Activated B cell treated with CpG ODN at 0.5 μM for 24 hours (primary cell): ENCODE data around the gene AKR1C1. TPM values are rescaled to one million over a fixed set of nuclear protein-coding genes. Genes with fewer than 3 reads are reported as not detected.
"Not testable (repeated sequence)": the region's sequence is repeated elsewhere in the genome, so short reads cannot be mapped to it uniquely, and the experiment has no call there.

Experiments used
- ATAC-seq: fragments of 200-7000 bp; cut with Tn5 transposase; one replicate; pipeline ENCODE4 v1.10.0; 2021; ENCODE audit warnings: low read depth, mild to moderate bottlenecking, moderate library complexity
- CTCF ChIA-PET: fragments of 350-600 bp; sonication (Branson Sonifier 250); formaldehyde crosslinking; loops from one replicate; lab custom pipeline; 2021; ENCODE audit warnings: antibody characterized with exemption; lab: Charles Lee
- POLR2A ChIA-PET: fragments of 350-600 bp; sonication (Branson Sonifier 250); formaldehyde crosslinking; loops from one replicate; lab custom pipeline; 2021; ENCODE audit warnings: antibody characterized with exemption; lab: Charles Lee
- DNase-seq: peaks from one replicate; pipeline ENCODE4 v3.0.0; 2022
- H3K27ac Mint-ChIP-seq: one replicate; pipeline ENCODE4 v1.8.0; 2020; ENCODE audit warnings: mixed read lengths
- H3K27me3 Mint-ChIP-seq: one replicate; pipeline ENCODE4 v1.8.0; 2021; ENCODE audit warnings: mixed read lengths
- H3K36me3 Mint-ChIP-seq: one replicate; pipeline ENCODE4 v1.8.0; 2021; ENCODE audit warnings: low read depth, mixed read lengths
- H3K4me1 Mint-ChIP-seq: one replicate; pipeline ENCODE4 v1.8.0; 2021; ENCODE audit warnings: mixed read lengths
- H3K4me3 Mint-ChIP-seq: one replicate; pipeline ENCODE4 v1.8.0; 2020; ENCODE audit warnings: mild to moderate bottlenecking, mixed read lengths
- H3K9me3 Mint-ChIP-seq: one replicate; pipeline ENCODE4 v1.8.0; 2020; ENCODE audit warnings: mixed read lengths
- CTCF ChIP-seq: fragments of 200-600 bp; IDR thresholded peaks from one replicate; pipeline ENCODE4 v1.8.0; 2022; ENCODE audit warnings: antibody characterized with exemption, mild to moderate bottlenecking
- intact Hi-C: fragments of 100-400 bp; cut with micrococcal nuclease; formaldehyde crosslinking; loops from one replicate; pipeline ENCODE4 v1.15.1; 2024
- total RNA-seq: library from RNA; stranded (reverse); gene quantifications from 2 replicates; pipeline ENCODE4 v1.2.3, GENCODE V29; 2022

Gene AKR1C1
- not detected in 2 replicates for total RNA-seq

GRCh38 chr10:4962876-4963814, at the start of gene AKR1C1:
AKR1C1 (plus strand) TSS chr10:4963415; CDS start chr10:4963445, 30 bp downstream.
- H3K4me1 Mint-ChIP-seq, DNase-seq, H3K27ac Mint-ChIP-seq, ATAC-seq, CTCF ChIA-PET, POLR2A ChIA-PET, H3K27me3 Mint-ChIP-seq, H3K36me3 Mint-ChIP-seq, H3K9me3 Mint-ChIP-seq, intact Hi-C loops, H3K4me3 Mint-ChIP-seq: not testable (repeated sequence)

DNA sequence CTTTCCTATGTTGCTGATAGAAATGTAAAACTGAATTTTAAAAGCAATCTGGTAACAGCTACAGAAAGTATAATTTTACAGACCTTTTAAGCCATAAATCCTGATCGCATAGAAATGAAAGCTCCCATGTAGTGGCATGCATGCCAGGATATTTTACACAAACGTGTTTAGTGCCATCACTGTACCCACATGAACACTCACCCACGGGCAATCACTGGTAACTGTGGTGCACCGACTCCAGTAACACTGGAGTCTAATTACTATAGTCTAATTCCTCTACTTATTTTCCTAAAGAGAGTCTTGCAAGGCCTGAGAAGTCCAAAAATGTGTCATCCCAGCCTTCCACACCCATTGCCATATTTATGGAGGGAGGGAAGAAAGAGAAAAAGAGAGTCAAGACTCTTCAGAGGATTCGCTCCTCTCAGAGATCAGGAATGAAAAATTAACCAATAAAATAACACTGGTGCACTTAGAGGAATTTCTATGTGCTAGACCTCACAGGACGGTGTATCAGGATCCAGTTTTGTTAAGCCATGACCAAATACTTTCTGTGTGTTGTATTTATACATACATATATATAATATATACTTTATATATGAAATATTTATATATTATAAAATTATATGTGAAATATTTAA, 48.9 kb upstream of the AKR1C1 start:
- TF ChIP-seq CTCF: no peak
- ChIA-PET POLR2A (no interaction called here), CTCF (no interaction called here)
- H3K9me3 Mint-ChIP-seq: no peaks in the 10 kb centered on the region
- ATAC-seq: no peak
- intact Hi-C loops: no loop called here
- DNase-seq: no peak
- no peaks in the 10 kb centered on the region for H3K27me3 Mint-ChIP-seq
- no peak overlapping the region for H3K4me3 Mint-ChIP-seq
- H3K4me1 Mint-ChIP-seq: no peaks in the 10 kb centered on the region
- no peak overlapping the region for H3K27ac Mint-ChIP-seq
- H3K36me3 Mint-ChIP-seq: no peaks in the 10 kb centered on the region

DNA sequence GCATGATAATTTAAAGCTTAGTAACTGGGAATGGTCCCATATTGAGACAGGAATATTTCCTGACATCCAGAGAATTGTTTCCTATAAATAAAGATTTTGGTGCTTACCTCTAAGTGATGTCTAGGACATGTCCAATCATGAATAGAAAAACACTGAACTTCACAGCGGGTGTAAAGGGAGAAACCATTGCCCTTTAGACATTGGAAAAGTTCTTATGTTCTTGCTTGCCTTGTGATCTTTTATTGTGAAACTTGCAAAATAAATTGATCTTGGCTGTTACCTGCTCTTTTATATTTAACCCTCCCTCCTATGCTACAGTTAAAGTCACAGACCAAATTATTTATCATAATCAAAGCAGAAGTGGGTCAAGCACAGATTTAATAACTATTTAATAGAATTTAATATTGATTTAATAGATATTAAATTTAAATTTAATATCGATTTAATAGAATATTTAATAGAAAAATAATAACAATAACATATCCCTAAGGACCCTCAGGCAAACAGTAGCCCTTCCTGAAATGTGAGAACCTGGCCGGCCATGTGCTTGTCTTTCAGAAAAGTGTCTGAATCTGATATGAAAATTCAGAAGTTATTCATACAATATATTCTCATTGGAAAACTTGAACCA, 47.0 kb upstream of the AKR1C1 start:
- H3K9me3 Mint-ChIP-seq: no peaks in the 10 kb centered on the region
- H3K4me3 Mint-ChIP-seq: no peak overlapping the region
- no peaks in the 10 kb centered on the region for H3K36me3 Mint-ChIP-seq
- no peaks in the 10 kb centered on the region for H3K4me1 Mint-ChIP-seq
- ATAC-seq (no peak), DNase-seq (no peak)
- H3K27me3 Mint-ChIP-seq: no peaks in the 10 kb centered on the region
- no peak for TF ChIP-seq CTCF
- POLR2A ChIA-PET: no interaction called here
- no peak overlapping the region for H3K27ac Mint-ChIP-seq
- CTCF ChIA-PET: no interaction called here
- intact Hi-C loops: no loop called here

GRCh38 chr10:4918236-4918635, 45.0 kb upstream of the AKR1C1 start:
- DNase-seq (no peak), ATAC-seq (no peak)
- Mint-ChIP-seq H3K27me3 (no peaks in the 10 kb centered on the region), H3K36me3 (no peaks in the 10 kb centered on the region), H3K9me3 (no peaks in the 10 kb centered on the region), H3K27ac (no peak overlapping the region), H3K4me3 (no peak overlapping the region), H3K4me1 (no peaks in the 10 kb centered on the region)
- intact Hi-C loops: no loop called here
- ChIA-PET CTCF (no interaction called here), POLR2A (no interaction called here)
- no peak for TF ChIP-seq CTCF

GRCh38 chr10:4924482-4924881, 38.7 kb upstream of the AKR1C1 start:
- intact Hi-C loops, CTCF ChIA-PET, H3K4me3 Mint-ChIP-seq, H3K27me3 Mint-ChIP-seq, DNase-seq, POLR2A ChIA-PET, H3K4me1 Mint-ChIP-seq, H3K36me3 Mint-ChIP-seq, H3K27ac Mint-ChIP-seq, ATAC-seq: not testable (repeated sequence)
- H3K9me3 Mint-ChIP-seq: peaks cover 14% of the 10 kb centered on the region

- H3K36me3 Mint-ChIP-seq: no peaks in the 10 kb centered on the region
- H3K27me3 Mint-ChIP-seq: no peaks in the 10 kb centered on the region
- POLR2A ChIA-PET: no interaction called here
- H3K9me3 Mint-ChIP-seq: peaks cover 18% of the 10 kb centered on the region
- DNase-seq: no peak
- TF ChIP-seq CTCF: no peak
- ATAC-seq: no peak
- no peak overlapping the region for H3K27ac Mint-ChIP-seq
- H3K4me3 Mint-ChIP-seq: no peak overlapping the region
- CTCF ChIA-PET: no interaction called here
- H3K4me1 Mint-ChIP-seq: no peaks in the 10 kb centered on the region
- intact Hi-C loops: no loop called here
Observed at GRCh38 chr10:4926400-4926799, 36.8 kb upstream of the AKR1C1 start.
